ENCODE results near the gene B3GLCT.

Gene B3GLCT

GRCh38 chr13:31199849-31200636 is at the start of gene B3GLCT:
B3GLCT (plus strand) TSS chr13:31199975; CDS start chr13:31200085, 110 bp downstream.
- TF ChIP-seq CTCF (conservative IDR thresholded peaks at IDR 0.05; ENCODE audit: low read depth, low read length), result peak; percentile 61
- DNase-seq (ENCODE audit: low read depth), result peak; percentile 77
- H3K4me3 ChIP-seq (ENCODE audit: low read depth, low read length), result peak within 1 kb of the TSS; percentile 67

GRCh38 chr13:31150315-31150985 is 49.3 kb upstream of the B3GLCT start:
- H3K4me3 ChIP-seq (ENCODE audit: low read depth, low read length), result no peak overlapping the region
- no peak for TF ChIP-seq CTCF (conservative IDR thresholded peaks at IDR 0.05; ENCODE audit: low read depth, low read length)
- DNase-seq (ENCODE audit: low read depth), result no peak

- DNase-seq (ENCODE audit: low read depth), result no peak
- no peak overlapping the region for H3K4me3 ChIP-seq (ENCODE audit: low read depth, low read length)
- no peak for TF ChIP-seq CTCF (conservative IDR thresholded peaks at IDR 0.05; ENCODE audit: low read depth, low read length)
Observed at GRCh38 chr13:31151837-31152236, 47.9 kb upstream of the B3GLCT start.

- DNase-seq (ENCODE audit: low read depth), result peak; percentile 57
- no peak for TF ChIP-seq CTCF (conservative IDR thresholded peaks at IDR 0.05; ENCODE audit: low read depth, low read length)
- no peak overlapping the region for H3K4me3 ChIP-seq (ENCODE audit: low read depth, low read length)
Observed at GRCh38 chr13:31154939-31155338, 44.8 kb upstream of the B3GLCT start.

- DNase-seq (ENCODE audit: low read depth), result no peak
- no peak overlapping the region for H3K4me3 ChIP-seq (ENCODE audit: low read depth, low read length)
- TF ChIP-seq CTCF (conservative IDR thresholded peaks at IDR 0.05; ENCODE audit: low read depth, low read length), result no peak
Observed at GRCh38 chr13:31159306-31159705, 40.5 kb upstream of the B3GLCT start.

GRCh38 chr13:31160857-31161556 is 38.8 kb upstream of the B3GLCT start:
- peak overlapping the region; percentile 84 for H3K4me3 ChIP-seq (ENCODE audit: low read depth, low read length)
- peak; percentile 85 for DNase-seq (ENCODE audit: low read depth)
- peak; percentile 13 for TF ChIP-seq CTCF (conservative IDR thresholded peaks at IDR 0.05; ENCODE audit: low read depth, low read length)

All from choroid plexus epithelial cell (primary cell).